Ureter (tissue), 1 donor: Measurements from ENCODE around the gene MPND. TPM values are rescaled to one million over a fixed set of nuclear protein-coding genes. Genes with fewer than 3 reads are reported as not detected.
"Not testable (repeated sequence)": the region's sequence is repeated elsewhere in the genome, so short reads cannot be mapped to it uniquely, and the experiment has no call there.

Experiments used
- DNase-seq: peaks from one replicate; pipeline ENCODE4 v3.0.0-alpha.2; 2020; ENCODE audit warnings: low spot score
- total RNA-seq: library from RNA; stranded (reverse); gene quantifications from one replicate; pipeline ENCODE4 v1.2.4, GENCODE V29; 2023
- donor health status: DM: yes; HTN: yes; CAD: no.

The MPND gene
- total RNA-seq, 1 donor from 2014 or later: 30.6 TPM

DNA sequence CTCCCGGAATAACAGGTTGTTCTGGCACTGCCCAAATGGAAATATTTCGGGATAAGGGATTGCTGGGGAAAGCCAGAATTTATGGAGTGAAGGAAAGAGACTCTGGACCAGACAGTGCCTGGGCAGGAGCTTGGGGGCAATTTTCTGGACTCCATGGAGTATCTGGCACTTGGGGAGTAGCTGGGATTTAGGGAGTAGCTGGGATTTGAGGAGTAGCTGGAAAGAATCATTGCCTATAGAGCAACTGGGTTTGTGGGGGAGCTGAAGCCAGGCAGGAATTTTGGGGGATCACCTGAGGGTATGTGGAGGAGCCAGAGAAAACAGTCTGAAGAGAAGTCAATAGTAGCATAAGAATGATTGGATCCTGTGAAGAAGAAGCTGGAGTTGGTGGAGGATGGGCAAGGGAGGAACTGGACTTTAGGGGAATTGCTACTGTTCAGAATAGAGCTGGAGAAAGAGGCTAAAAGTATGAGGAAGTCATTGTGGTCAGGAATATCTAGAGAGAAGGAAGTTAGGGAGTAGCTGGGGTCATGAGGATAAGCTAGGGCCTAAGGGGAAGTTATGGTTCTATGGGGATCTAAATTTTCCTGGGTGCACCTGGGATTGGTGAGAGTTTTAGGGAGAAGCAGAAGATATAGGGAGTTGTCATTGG is 24.2 kb upstream of the MPND start:
- no peak for DNase-seq

DNA sequence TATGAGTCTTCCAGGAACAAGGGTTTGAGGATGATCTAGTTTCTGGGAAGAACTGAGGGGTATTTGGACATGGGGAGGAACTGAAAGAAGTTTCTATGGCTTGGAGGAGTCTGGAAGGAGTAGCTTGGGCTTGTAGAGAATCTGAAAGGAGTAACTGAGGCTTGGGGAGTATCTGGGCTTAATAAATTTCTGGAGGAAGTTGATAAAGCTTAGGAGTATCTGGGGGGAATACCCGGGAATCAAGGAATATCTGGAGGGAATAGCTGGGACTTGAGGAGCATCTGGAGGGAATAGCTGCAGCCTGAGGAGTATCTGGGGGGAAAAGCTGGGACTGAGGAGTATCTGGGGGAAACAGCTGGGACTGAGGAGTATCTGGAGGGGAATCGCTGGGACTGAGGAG is 22.9 kb upstream of the MPND start:
- DNase-seq: no peak

DNA sequence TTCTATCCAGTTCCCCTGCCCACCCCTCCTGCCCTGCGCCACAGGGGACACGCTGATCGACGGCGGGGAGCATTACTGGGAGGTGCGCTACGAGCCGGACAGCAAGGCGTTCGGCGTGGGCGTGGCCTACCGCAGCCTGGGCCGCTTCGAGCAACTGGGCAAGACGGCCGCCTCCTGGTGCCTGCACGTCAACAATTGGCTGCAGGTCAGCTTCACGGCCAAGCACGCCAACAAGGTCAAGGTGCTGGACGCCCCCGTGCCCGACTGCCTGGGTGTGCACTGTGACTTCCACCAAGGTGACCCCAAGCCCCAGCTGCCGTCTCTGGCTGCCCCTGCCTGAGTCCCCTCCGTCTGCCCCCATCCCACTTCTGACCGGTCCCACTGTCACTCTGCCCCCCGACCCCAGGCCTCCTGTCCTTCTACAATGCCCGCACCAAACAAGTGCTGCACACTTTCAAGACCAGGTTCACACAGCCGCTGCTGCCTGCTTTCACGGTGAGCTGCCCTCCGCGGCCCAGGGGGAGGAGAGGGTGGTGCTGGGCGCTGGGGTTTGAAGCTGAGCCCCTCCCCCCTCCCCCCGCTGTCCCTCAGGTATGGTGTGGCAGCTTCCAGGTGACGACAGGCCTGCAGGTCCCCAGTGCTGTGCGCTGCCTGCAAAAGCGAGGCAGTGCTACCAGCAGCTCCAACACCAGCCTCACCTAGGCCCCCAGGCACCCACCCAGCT is 20.3 kb upstream of the MPND start:
- DNase-seq: no peak

DNA sequence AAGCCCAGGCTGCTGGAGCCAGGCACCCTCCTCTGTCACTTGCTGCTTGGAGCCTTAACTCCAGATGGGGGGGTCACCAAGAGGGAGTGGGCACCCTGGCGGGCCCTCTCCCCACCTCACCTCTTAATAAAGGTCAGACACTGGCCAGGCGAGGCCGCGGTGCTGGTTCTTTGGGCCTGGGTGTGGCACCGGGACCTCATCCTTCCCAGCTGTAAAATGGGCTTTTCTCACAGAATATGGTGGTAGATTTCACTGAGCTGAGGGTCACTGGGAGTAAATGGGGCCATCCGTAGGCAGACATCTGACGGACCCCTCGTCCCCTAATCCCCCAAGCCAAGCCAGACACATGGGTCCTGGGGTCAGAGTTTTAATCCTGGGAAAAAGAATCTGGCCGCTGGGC is 19.7 kb upstream of the MPND start:
- DNase-seq: no peak

DNA sequence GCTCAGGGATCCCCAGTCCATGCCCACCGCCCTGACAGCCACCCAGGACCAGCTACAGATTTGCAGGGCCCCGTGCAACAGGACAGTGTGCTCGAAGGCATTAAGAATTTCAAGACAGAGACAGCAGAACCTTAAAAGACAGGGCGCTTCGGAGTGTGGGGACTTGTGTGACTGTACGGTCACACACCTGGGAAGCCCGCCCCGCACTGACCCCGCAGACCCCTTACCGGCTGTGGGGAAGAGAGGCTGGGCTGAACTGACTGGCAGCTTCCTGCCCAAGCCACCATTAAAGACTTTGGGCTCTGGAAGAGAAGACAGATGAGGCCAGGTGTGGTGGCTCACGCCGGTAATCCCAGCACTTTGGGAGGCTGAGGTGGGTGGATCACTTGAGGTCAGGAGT is 19.1 kb upstream of the MPND start:
- DNase-seq: no peak

DNA sequence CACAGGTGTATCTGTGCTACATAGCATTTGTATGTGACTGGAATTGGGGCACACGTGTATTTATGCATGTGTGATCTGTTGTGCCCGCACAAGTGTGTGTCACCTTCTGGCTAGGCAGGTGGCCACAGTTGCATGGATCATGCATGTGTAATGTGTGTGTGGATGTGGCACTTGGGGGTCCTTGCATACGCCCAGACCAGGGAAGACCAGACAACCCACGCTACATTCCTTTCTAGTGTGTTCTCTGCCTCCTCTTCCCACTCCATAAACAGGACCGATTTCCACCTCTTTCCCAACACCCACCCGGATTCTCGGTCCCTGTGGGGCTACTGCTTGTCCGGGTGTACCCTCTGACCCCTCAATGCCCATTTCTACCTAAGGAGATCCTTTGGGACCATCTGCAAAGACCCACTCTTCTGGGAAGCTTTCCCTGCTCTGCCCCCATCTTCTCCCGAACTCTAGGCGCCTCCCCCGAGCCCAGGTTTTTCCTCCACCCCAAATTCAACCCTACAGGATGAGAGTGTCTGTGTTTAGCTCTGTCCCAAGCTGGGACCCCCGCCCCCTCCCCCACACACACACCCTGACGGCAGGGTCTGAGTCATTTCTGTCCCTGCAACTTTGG is 17.0 kb upstream of the MPND start:
- no peak for DNase-seq

DNA sequence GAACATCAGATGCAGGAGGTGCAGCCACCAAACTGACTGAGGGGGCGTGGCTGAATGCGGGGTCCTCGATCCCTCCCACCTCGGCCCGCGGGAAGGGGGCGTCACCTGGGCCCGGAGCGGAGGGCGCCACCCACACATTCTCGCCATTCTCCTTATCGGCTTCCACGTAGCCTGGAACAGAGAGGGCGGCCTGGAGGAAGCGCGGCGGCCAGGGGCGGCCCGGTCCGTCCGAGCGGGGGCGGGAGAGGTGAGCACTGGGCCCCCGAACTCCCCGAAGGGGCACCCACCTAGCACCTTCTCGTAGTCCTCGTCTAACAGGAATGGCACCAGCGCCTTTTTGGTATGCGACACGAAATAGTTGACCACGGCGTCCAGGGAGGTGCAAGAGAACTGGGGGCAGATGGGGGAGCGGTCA is 16.5 kb upstream of the MPND start:
- no peak for DNase-seq

DNA sequence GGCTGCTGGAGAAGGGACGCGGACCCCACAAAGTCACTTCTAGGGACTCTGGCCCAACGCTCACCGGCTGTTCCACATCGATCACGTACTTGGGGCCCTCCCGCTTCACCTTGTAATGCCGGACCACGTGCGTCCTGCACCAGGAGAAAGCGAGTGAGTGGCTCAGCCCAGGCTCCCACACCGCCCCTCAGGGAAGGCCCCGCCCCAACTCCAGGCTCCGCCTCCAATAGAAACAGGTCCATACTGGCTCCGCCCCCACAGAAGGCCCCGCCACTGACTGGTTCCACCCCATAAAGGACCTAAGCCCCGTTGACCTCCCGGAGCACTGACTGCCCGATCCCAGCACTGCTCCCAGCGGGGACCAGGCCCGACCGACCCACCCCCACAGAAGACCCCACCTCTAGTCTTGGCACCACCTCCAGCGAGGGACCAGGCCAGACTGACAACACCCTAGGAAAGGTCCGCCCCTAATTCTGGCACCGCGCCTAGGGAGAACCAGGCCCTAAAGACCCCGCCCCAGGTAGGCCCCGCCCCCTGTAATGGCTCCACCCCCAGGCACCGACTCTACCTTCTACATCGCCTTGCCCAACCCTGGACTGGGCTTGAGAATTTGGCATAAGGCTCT is 16.0 kb upstream of the MPND start:
- peak; percentile 85 for DNase-seq

DNA sequence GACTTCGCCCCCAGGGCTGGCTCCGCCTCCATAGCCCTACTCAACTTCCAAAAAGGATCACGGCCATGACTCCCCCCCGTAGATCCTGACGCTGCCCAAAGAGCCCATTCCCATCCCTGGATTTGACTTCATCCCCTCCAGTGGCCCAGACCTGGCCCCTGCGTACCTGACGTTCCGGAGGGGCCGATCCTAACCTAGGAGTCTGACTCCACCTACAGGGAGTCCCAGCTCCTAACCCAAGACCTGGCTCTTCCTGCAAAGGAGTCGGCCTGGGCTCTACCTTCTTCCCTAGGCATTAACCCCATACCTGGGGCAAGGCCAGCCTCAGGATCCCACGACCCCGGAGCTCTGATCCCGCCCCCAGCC is 15.5 kb upstream of the MPND start:
- no peak for DNase-seq

DNA sequence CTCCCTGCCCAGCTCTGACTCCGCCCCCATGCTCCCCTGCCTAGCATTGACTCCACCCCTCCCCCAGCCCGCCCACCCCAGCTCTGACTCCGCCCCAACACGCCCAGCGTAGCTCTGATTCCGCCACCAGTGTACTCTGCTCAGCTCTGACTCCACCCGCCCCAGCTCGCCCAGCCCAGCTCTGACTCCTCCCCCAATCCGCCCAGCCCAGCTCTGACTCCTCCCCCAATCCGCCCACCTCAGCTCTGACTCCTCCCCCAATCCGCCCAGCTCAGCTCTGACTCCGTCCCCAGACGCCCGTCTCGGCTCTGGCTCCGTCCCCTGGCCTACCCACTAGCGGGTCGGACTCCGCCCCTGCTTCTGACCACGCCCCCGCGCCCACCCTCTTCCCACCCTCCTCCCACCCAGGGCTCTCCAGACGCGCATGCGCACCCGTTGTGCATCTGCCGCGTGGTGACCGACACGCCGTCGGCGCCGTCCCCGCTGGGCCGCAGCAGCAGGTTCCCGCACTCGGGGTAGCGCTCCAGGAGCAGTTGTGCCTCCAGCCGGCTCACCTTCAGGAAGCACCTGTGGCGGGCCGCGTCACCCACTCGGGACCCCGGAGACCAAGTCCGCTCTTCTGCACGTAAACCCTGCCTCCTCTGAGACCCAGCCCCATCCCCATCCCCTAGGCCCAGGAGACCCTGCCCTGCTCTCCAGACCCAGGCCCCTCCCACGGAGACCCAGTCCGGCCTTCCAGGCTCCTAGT is 14.9 kb upstream of the MPND start:
- peak; percentile 98 for DNase-seq

DNA sequence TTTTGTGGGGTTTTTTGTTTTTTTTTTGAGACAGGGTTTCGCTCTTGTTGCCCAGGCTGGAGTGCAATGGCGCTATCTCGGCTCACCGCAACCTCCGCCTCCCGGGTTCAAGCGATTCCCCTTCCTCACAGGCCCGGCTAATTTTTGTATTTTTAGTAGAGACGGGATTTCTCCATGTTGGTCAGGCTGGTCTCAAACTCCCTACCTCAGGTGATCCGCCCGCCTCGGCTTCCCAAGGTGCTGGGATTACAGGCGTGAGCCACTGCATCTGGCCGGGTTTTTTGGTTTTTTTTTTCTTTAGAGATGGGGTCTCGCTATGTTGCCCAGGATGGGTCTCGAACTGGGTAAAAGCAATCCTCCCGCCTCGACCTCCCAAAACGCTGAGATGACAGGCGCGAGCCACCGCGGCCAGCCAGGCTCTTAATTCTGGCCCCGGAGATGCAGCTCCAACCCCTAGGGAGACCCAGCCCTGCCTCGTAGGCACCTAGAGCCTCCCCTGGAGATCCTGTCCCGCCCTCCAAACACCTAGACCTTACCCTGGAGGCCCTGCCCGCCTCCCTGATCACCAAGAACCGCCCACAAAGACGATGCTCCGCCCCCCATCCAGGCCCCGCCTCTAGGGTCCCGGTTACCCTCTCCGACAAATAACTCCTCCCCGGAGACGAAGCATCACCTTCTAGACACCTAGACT is 14.2 kb upstream of the MPND start:
- DNase-seq: not testable (repeated sequence)

DNA sequence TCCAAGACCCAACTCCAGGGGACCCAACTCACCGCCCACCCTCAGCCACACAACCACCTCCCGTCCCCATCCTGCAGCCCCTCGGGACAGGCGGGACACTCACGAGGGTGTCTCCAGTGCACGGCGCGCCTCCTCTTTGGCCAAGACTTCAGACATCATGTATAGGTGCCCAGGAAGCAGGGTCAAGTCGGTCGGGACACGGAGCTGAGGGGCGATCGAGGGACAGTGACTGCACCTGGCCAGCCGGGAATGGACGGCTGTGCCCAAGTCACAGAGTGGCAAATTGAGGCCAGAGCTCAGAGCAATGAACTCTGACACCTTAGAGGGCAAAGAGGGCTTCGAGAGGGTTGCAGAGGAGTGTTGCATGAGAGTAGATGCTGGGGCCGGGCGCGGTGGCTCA is 13.5 kb upstream of the MPND start:
- DNase-seq: no peak

DNA sequence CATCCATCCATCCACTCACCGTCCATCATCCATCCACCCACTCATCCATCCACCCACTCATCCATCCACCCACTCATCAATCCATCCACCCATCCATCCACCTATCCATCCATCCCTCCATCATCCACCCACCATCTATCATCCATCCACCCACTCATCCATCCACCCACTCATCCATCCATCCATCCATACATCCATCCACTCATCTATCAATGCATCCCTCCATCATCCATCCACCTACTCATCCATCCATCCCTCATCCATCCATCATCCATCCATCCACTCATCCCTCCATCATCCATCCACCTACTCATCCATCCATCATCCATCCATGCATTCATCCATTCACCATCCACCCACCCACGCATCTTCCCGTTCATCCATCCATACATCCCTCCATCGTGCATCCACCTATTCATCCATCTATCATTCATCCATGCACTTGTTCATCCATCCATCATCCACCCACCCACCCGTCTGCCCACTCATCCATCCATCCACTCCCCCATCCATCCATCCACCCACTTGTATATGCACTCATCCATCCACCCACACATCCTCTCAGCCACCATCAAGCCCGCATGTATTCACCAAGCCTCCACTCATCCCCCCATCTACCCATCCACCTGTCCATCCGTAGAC is 8.3 kb upstream of the MPND start:
- DNase-seq: no peak

DNA sequence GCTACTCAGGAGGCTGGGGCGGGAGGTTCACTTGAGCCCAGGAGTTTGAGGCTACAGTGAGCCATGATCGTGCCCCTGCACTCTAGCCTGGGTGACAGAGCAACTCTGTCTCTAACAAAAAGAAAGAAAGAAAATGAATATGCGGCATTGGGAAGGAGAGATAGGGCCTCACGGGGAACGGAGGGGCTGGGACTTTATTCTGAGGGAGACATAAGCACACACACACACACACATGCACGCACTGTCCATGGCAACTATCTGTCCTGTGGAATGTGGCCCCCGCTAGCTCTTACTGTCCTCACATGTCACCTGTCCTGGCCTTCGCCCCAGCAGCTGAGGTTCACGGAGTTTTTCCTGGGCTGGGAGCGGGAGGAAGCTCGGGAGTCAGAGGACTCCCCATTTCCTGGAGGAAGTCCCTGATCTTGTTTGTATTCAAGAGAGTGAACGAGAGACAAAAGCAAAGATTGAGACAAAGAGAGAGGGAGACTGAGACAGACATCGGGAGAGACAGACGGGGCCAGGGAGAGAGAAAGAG is 5.4 kb upstream of the MPND start:
- DNase-seq: no peak

DNA sequence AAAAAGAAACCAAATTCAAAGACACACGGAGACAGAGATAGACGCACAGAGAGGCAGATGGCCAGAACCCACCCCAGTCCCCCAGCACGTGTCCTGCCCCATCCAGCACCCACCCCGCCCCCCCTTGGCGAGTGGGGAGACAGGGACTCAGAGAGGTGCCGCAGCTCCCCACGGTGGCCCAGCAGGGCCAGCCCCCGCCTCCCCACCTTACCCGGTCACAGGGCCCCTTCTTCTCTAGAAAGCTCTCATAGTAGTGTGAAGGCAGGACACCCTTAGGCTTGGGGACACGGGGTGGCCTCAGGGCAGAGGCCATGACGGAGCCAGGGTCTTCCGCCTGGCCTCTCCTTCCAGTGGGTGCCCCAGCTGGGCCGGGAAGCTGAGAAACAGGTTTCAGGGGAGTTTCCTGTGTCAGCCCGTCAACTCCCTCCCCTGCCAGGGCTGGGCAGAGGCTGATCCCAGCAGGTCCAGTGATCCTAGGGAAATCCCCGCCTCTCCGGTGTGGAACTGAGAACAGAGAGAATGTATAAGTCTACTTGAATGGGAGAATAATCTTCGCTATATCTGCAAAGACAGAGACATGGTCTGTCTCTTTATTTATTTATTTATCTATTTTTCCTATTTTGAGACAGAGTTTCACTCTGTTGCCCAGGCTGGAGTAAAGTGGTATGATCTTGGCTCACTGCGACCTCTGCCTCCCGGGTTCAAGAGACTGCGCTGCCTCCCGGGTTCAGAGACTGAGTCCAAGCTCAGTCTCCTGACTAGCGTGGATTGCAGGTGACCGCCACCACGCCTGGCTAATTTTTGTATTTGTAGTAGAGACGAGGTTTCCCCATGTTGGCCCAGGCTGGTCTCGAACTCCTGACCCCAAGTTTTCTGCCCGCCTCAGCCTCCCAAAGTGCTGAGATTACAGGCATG is 4.7 kb upstream of the MPND start, which contains the start of gene STAP2:
TSS of gene STAP2 (minus strand) at position 387 of the 915 bp plus-strand sequence. CDS start at position 313, 74 bp downstream.
- DNase-seq: peak; percentile 78

DNA sequence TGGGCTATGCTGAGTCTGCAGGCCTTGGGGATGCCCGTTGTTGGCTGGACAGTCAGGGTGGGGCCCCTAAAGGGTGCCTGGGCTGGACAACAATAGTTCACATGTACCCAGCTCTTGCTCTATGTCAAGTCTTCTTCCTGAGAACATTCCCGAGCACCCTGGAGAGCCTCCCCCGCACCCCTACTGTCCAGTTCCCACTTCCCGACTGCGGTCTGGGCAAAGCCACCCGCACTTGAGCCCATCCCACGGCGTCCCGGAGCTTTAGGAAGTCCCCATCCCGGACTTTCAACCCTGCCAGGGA is 1.1 kb upstream of the MPND start:
- DNase-seq: no peak

DNA sequence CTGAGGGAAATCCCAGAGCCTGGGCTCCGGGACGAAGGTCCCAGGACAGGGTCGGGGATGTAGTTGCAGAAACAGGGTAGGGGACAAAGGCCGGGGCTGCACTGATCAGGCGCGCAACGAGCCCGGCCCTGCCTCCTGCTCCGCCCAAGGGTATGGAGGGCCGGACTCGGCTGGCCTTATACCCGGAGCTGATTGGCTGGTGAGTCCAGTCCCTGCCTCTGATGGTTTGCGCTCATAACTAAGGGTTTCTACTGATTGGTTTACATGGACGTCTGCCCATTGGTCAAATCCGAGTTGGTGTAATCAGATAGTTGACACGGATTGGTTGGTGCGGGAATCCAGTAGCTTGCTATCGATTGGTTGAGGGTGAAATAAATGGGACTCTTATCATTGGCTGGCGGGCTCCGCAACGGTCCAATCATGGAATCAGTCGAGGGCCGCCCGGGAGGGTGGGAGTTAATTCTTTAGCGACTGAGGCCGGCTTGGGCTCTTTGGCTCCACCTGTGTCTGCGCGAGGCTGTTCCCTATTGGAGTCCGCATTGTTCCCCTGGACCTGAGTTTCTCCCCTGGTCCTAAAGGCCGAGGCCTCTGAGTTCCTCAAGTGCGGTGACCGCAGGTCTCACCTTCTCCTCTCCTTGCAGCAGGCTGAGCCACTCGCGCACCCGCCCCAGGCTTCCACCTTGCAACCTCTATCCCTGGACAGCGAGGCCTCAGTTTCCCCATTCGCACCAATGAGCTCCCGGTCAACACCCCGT is 570 bp upstream of the MPND start:
- DNase-seq: peak; percentile 98

DNA sequence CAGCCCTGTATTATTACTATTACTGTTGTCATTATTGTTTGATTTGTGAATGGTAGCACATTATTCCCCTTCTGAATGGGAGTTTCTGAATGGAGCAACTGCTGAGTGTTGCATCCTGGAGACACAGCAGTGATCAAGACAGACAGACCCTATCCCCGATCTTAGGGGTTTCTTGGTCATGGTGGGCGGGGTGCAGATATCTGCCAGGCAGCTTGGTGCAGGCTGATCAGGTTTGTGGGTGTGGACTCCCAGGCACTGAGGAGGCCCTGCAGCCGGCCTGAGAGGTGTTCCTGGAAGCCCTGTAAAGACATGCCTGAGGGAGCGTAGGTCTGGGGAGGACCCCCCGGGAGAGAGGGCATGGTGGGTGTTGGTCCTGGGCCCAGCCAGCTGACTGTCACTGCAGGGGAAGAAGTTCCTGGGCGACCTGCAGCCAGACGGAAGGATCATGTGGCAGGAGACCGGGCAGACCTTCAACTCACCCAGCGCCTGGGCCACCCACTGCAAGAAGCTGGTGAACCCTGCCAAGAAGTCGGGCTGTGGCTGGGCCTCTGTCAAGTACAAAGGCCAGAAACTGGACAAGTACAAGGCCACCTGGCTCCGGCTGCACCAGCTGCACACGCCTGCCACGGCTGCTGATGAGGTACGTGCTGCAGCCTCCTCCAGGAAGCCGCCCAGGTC is 2.1 kb downstream of the MPND start:
- no peak for DNase-seq
